DND-41 (cell line): ENCODE data around the gene VTCN1.

Experiments used
- ATAC-seq: fragments of 200-7000 bp; cut with Tn5 transposase; 3 replicates; pipeline ENCODE4 v1.9.1; 2021; ENCODE audit warnings: low read depth; ENCODE audit not compliant: insufficient read depth
- DNase-seq: peaks from one replicate; pipeline ENCODE4 v3.0.0-alpha.2; 2020
- H2AFZ ChIP-seq: 2 replicates; pipeline ENCODE4 v1.6.0; 2012; ENCODE audit warnings: low read depth, low read length
- H3K27ac ChIP-seq: 2 replicates; pipeline ENCODE4 v1.5.1; 2012; ENCODE audit warnings: low read length, inconsistent platforms
- H3K27me3 ChIP-seq: fragments of 200-600 bp; sonication (generic); 2 replicates; pipeline ENCODE4 v1.6.0; 2012; ENCODE audit warnings: low read length, mild to moderate bottlenecking, inconsistent platforms; ENCODE audit not compliant: insufficient read depth, poor library complexity
- H3K36me3 ChIP-seq: 2 replicates; pipeline ENCODE4 v1.5.1; 2012; ENCODE audit warnings: low read length, inconsistent platforms; ENCODE audit not compliant: insufficient read depth
- H3K4me1 ChIP-seq: 2 replicates; pipeline ENCODE4 v1.5.1; 2012; ENCODE audit warnings: mild to moderate bottlenecking, low read length; ENCODE audit not compliant: insufficient read depth
- H3K4me2 ChIP-seq: 2 replicates; pipeline ENCODE4 v1.6.0; 2012; ENCODE audit warnings: mild to moderate bottlenecking, moderate library complexity, low read length, inconsistent platforms; ENCODE audit not compliant: insufficient read depth
- H3K4me3 ChIP-seq, 2 experiments: fragments of 200-600 bp in 1 of 2; shearing (Covaris generic) in 1 of 2; 2 replicates each; pipeline ENCODE4 v1.5.1; 2012 to 2016; ENCODE audit warnings: inconsistent platforms in 2 of 2, low read length in 2 of 2, mild to moderate bottlenecking in 2 of 2, low read depth in 1 of 2, moderate library complexity in 1 of 2
- H3K79me2 ChIP-seq: 2 replicates; pipeline ENCODE4 v1.6.0; 2012; ENCODE audit warnings: low read length, inconsistent platforms; ENCODE audit not compliant: insufficient read depth
- H3K9ac ChIP-seq: 2 replicates; pipeline ENCODE4 v1.6.0; 2012; ENCODE audit warnings: low read depth, mild to moderate bottlenecking, inconsistent platforms, low read length, moderate library complexity
- H3K9me3 ChIP-seq: 2 replicates; pipeline ENCODE4 v1.5.1; 2012; ENCODE audit warnings: low read length, moderate library complexity, mild to moderate bottlenecking, inconsistent platforms; ENCODE audit not compliant: insufficient read depth, severe bottlenecking
- H4K20me1 ChIP-seq: 2 replicates; pipeline ENCODE4 v1.6.0; 2012; ENCODE audit warnings: low read length; ENCODE audit not compliant: insufficient read depth
- EZH2 ChIP-seq: IDR thresholded peaks from 3 replicates; pipeline ENCODE4 v1.6.1; 2012; ENCODE audit warnings: borderline replicate concordance, low read depth, mild to moderate bottlenecking, moderate library complexity, low read length, inconsistent platforms; ENCODE audit not compliant: severe bottlenecking
- TF ChIP-seq, protein P1 (sequence below): IDR thresholded peaks from 2 replicates; pipeline ENCODE4 v1.5.1; 2012; ENCODE audit warnings: borderline replicate concordance, low read length, moderate library complexity, mild to moderate bottlenecking; ENCODE audit not compliant: poor library complexity, severe bottlenecking; ENCODE audit errors: extremely low read depth

VTCN1 gene

DNA sequence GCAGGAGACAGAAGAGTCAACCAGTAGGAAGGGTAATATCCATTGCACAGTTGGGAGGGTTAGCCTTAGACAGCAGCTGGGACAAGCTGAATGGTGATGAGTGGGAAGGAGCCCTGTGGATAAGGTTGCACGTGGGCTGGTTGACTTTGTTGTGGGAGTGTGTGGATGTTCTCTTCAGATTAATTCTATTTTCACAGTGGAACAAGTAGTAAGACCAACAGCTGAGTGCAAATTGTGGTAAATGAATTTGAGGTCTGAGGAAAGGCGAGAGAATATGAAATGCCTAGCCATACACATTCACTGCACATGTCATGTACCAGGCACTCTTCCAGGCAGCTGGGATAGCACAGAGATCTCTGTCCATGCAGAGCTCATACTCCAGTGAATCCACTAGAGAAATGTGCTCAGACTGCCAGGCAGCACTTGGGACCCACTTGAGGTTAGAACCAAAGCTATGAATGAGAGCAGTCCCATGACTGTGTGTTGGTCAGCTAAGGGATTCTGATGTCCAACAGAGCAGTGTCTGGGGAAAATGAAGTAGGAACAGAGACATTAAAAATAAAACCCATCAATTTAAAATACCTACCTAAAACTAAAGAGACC lies 25.2 kb upstream of the VTCN1 start:
- no peak overlapping the region for H3K9ac ChIP-seq
- no peaks in the 10 kb centered on the region for H3K27me3 ChIP-seq
- no peak overlapping the region for H3K27ac ChIP-seq
- H3K36me3 ChIP-seq = no peaks in the 10 kb centered on the region
- H4K20me1 ChIP-seq = no peaks in the 10 kb centered on the region
- H2AFZ ChIP-seq = no peak overlapping the region
- ATAC-seq (no peak), DNase-seq (no peak)
- TF ChIP-seq, protein P1, sequence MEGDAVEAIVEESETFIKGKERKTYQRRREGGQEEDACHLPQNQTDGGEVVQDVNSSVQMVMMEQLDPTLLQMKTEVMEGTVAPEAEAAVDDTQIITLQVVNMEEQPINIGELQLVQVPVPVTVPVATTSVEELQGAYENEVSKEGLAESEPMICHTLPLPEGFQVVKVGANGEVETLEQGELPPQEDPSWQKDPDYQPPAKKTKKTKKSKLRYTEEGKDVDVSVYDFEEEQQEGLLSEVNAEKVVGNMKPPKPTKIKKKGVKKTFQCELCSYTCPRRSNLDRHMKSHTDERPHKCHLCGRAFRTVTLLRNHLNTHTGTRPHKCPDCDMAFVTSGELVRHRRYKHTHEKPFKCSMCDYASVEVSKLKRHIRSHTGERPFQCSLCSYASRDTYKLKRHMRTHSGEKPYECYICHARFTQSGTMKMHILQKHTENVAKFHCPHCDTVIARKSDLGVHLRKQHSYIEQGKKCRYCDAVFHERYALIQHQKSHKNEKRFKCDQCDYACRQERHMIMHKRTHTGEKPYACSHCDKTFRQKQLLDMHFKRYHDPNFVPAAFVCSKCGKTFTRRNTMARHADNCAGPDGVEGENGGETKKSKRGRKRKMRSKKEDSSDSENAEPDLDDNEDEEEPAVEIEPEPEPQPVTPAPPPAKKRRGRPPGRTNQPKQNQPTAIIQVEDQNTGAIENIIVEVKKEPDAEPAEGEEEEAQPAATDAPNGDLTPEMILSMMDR = no peak
- TF ChIP-seq EZH2 = no peak
- H3K4me2 ChIP-seq = no peak overlapping the region
- H3K9me3 ChIP-seq = no peaks in the 10 kb centered on the region
- H3K4me3 ChIP-seq = no peak overlapping the region
- no peaks in the 10 kb centered on the region for H3K79me2 ChIP-seq
- no peaks in the 10 kb centered on the region for H3K4me1 ChIP-seq

DNA sequence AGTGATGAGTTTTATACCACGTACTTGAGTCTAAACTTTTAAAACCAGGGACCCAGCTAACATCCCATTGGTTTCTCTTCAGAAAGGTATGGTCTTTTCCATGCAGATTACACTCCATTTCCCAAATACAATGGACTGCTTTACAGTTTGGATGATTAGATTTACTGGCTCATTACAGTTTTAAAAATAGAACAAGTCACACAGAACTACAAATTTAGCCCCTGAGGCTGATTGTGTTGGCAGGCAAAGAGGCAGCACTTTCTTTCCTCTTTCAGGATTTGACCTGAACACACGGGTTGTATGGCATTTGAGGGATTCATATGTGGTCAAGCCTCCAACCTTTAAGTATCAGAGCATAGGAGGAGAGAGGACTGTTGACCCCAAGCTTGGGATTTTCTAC lies 21.8 kb upstream of the VTCN1 start:
- no peaks in the 10 kb centered on the region for H4K20me1 ChIP-seq
- no peak for TF ChIP-seq EZH2
- H3K9ac ChIP-seq = no peak overlapping the region
- no peaks in the 10 kb centered on the region for H3K36me3 ChIP-seq
- ATAC-seq = no peak
- H3K27ac ChIP-seq = no peak overlapping the region
- no peaks in the 10 kb centered on the region for H3K4me1 ChIP-seq
- H3K79me2 ChIP-seq = no peaks in the 10 kb centered on the region
- no peak overlapping the region for H3K4me2 ChIP-seq
- peaks cover 7% of the 10 kb centered on the region for H3K27me3 ChIP-seq
- no peak for DNase-seq
- no peak overlapping the region for H2AFZ ChIP-seq
- H3K4me3 ChIP-seq = no peak overlapping the region
- no peaks in the 10 kb centered on the region for H3K9me3 ChIP-seq

DNA sequence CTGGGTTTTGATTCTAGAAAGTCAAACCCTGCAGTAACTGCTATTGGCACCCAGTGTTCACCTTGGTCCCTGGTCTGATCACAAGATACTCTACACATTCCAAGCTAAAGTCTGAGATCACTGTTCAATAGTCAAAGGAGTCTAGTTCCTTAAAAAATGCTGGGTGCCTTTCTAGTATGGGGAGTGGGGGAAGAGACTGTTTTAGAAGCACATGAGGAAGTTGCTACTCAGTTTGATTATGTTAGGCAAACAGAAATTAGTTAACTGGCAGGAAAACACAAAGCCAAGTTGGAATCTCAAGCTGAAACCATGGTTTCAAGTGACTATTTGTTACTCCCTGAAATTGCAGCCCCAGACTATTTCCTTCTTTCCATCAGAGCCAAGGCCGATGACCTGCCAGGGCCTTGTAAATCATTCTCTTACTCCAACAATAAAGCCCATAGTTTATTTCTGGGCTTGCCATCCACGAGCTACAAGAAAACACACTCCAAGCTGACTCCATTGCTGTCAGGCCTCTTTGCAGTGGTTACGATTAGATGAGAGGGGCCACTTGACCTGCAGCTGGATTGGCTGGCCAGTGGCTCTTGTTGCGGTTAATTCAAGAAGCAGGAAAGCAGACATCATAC lies 21.1 kb upstream of the VTCN1 start:
- no peaks in the 10 kb centered on the region for H3K9me3 ChIP-seq
- H3K79me2 ChIP-seq = no peaks in the 10 kb centered on the region
- no peak overlapping the region for H3K9ac ChIP-seq
- H2AFZ ChIP-seq = no peak overlapping the region
- no peaks in the 10 kb centered on the region for H3K36me3 ChIP-seq
- peaks cover 8% of the 10 kb centered on the region for H3K27me3 ChIP-seq
- H4K20me1 ChIP-seq = no peaks in the 10 kb centered on the region
- ATAC-seq = no peak
- no peak overlapping the region for H3K27ac ChIP-seq
- DNase-seq = no peak
- no peak overlapping the region for H3K4me2 ChIP-seq
- no peaks in the 10 kb centered on the region for H3K4me1 ChIP-seq
- TF ChIP-seq EZH2 = no peak
- TF ChIP-seq, protein P1 = no peak
- no peak overlapping the region for H3K4me3 ChIP-seq

DNA sequence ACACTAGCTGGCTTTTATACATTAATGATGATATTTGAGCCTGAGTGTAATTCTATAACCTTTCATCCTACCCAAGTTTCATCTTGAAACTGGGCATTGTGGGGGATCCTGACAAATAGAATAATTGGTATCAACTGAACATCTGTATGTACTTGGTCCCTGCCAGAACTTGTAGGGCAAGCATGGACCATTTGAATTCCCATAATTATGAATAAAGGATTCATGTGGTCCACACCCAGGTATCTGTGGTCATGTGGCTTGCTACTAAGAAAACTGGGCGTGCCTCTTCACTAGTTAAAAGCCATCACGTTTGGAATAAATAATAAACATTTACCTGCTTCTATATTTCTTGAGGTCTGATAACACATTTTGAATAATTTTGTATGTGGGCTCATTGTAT lies 20.6 kb upstream of the VTCN1 start:
- Histone ChIP-seq H3K79me2 (no peaks in the 10 kb centered on the region), H3K27me3 (peaks cover 8% of the 10 kb centered on the region), H3K4me2 (no peak overlapping the region), H3K36me3 (no peaks in the 10 kb centered on the region), H3K4me1 (no peaks in the 10 kb centered on the region), H2AFZ (no peak overlapping the region), H3K27ac (no peak overlapping the region), H3K9ac (no peak overlapping the region), H4K20me1 (no peaks in the 10 kb centered on the region), H3K9me3 (no peaks in the 10 kb centered on the region), H3K4me3 (no peak overlapping the region)
- no peak for ATAC-seq
- no peak for DNase-seq
- TF ChIP-seq EZH2 = no peak
- TF ChIP-seq, protein P1 = no peak
